Effector memory CD8-positive, alpha-beta T cell (primary cell): ENCODE results near the gene RASL10B.

Experiments
- ATAC-seq: fragments of 150-1000 bp; cut with Tn5 transposase; replicated peaks from 2 replicates; pipeline ENCODE4 v1.10.0; 2021; ENCODE audit warnings: mild to moderate bottlenecking, moderate library complexity
- DNase-seq, 3 experiments: peaks; one replicate each; pipeline ENCODE4 v3.0.0; 2021
- H3K27ac Mint-ChIP-seq, 2 donors: one replicate each; pipeline ENCODE4 v1.8.0; 2022; ENCODE audit warnings: mild to moderate bottlenecking in 2 of 2, mixed read lengths in 2 of 2, moderate library complexity in 2 of 2
- H3K27me3 Mint-ChIP-seq, 2 donors: one replicate each; pipeline ENCODE4 v1.8.0; 2022; ENCODE audit warnings: mixed read lengths in 2 of 2
- H3K36me3 Mint-ChIP-seq: one replicate; pipeline ENCODE4 v1.8.0; 2022; ENCODE audit warnings: mild to moderate bottlenecking, moderate library complexity, mixed read lengths; ENCODE audit not compliant: insufficient read depth
- H3K4me1 Mint-ChIP-seq, 2 donors: one replicate each; pipeline ENCODE4 v1.8.0; 2022; ENCODE audit warnings: low read depth in 2 of 2, mixed read lengths in 2 of 2
- H3K4me3 Mint-ChIP-seq, 2 donors: one replicate each; pipeline ENCODE4 v1.8.0; 2022; ENCODE audit warnings: mild to moderate bottlenecking in 2 of 2, mixed read lengths in 2 of 2, moderate library complexity in 2 of 2
- H3K9me3 Mint-ChIP-seq, 2 donors: one replicate each; pipeline ENCODE4 v1.8.0; 2022; ENCODE audit warnings: mixed read lengths in 2 of 2

RASL10B gene

DNA sequence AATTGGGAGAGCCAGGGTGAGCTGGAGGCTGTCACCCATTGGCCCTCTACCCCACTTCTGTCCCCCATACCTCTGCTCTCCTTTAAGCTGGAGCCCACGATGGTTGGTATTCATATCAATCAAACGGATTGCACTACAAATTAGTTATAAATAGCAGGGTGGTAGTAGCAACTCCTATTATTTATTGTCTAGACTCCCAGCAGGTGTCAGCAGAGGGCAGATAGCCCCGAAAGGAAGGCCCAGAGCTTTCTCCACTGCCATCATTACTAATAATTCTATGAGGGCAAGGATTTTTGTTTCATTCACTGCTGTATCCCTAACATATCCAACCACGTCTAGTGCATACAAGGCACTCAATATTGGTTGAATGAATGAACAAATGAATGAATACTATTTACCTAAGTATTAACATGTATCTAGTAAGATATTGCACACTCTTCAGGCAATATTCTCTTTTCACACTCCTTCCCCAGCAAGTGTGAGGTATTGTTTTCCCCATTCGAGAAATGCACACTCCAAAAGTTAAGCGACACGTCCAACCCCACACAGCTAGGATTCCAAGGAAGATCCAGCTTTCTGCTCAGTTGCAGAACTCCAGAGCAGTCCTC lies 35.6 kb downstream of the RASL10B start:
- DNase-seq, result peak in 1 of 3 experiments; percentile 25
- H3K4me3 Mint-ChIP-seq, result no peak overlapping the region
- H3K36me3 Mint-ChIP-seq, result no peaks in the 10 kb centered on the region
- no peaks in the 10 kb centered on the region for H3K9me3 Mint-ChIP-seq
- peaks cover 2 to 11% of the 10 kb centered on the region in 2 donors for H3K4me1 Mint-ChIP-seq
- ATAC-seq, result no peak
- peaks cover 2 to 24% of the 10 kb centered on the region in 2 donors for H3K27me3 Mint-ChIP-seq
- no peak overlapping the region for H3K27ac Mint-ChIP-seq

DNA sequence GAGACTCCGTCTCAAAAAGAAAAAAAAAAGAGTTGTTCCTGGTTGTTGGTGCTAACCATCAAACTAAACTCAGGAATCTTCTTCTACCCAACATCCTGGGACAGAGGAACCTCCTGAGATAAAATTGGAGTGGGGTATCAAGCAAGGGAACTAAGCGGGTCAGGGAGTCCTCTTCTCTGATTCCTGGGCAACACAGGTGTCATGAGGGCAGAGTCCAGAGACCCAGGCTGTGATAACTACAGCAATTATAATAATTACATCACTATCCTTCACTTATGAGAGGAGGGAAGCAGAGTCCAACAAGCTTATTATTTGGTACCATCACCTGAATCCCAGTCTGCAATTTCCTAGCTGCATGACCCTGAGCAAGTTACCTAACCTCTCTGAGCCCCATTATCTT lies 37.4 kb downstream of the RASL10B start:
- H3K27ac Mint-ChIP-seq, result no peak overlapping the region
- ATAC-seq, result no peak

DNA sequence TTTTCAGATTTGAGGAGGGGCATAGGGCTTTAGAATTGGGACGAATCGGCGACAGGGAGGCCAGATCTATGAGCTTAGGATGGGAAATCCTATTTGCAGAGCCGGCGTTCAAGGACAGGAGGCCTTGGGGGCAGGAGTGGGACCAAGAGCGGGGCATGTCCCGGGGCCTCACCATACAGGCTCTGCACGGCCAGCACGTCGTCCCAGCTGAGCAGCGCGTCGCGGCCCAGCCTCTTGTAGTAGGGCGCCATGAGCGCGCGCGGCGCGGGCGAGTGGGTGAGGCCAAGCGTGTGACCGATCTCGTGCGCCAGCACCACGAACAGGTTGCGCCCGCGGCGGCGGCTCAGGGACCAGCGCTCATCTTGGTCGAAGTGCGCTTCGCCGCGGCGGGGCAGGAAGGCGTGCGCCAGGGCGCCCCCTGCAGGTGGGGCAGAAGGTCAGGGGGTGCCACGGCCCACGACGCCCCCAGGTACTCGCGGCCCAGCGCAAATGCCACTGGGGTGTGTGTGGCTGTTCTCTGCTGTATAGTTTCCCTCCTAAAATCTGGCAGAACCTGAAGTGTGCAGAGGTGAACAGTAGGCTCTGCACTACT lies 38.6 kb downstream of the RASL10B start:
- Mint-ChIP-seq H3K36me3 (no peaks in the 10 kb centered on the region), H3K9me3 (no peaks in the 10 kb centered on the region), H3K4me1 (peaks cover 0 to 4% of the 10 kb centered on the region in 2 donors), H3K4me3 (no peak overlapping the region), H3K27me3 (peaks cover 11 to 53% of the 10 kb centered on the region in 2 donors), H3K27ac (no peak overlapping the region)
- DNase-seq (no peak), ATAC-seq (no peak)

More for the DNA sequence above, 37.4 kb downstream of the RASL10B start:
- DNase-seq, result no peak
- peaks cover 11 to 41% of the 10 kb centered on the region in 2 donors for H3K27me3 Mint-ChIP-seq
- no peaks in the 10 kb centered on the region for H3K36me3 Mint-ChIP-seq
- peaks cover 2 to 11% of the 10 kb centered on the region in 2 donors for H3K4me1 Mint-ChIP-seq
- H3K9me3 Mint-ChIP-seq, result no peaks in the 10 kb centered on the region
- H3K4me3 Mint-ChIP-seq, result no peak overlapping the region

DNA sequence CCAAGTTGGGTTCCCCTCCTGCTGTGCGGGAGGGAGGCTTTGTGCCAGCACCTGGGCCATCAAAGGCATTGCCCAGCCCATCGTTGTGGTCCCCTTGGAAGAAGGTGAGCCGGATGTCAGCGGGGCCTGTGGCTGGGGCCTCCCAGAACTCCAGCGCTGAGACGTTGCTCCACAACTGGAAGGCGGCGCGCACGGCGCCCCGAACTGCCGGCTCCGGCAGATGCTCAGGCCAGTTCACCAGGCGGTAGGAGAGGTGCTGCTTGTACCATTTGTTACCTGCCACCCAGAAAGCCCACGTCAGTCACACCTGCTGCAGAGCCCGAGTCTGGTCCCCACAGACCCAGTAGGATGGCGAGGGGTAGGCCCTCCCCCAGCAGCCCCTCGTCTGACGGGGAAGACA lies 41.7 kb downstream of the RASL10B start:
- peaks cover 16 to 57% of the 10 kb centered on the region in 2 donors for H3K27me3 Mint-ChIP-seq
- no peak for DNase-seq
- H3K4me1 Mint-ChIP-seq, result no peaks in the 10 kb centered on the region
- H3K27ac Mint-ChIP-seq, result no peak overlapping the region
- H3K9me3 Mint-ChIP-seq, result no peaks in the 10 kb centered on the region
- ATAC-seq, result no peak
- H3K4me3 Mint-ChIP-seq, result no peak overlapping the region
- no peaks in the 10 kb centered on the region for H3K36me3 Mint-ChIP-seq

DNA sequence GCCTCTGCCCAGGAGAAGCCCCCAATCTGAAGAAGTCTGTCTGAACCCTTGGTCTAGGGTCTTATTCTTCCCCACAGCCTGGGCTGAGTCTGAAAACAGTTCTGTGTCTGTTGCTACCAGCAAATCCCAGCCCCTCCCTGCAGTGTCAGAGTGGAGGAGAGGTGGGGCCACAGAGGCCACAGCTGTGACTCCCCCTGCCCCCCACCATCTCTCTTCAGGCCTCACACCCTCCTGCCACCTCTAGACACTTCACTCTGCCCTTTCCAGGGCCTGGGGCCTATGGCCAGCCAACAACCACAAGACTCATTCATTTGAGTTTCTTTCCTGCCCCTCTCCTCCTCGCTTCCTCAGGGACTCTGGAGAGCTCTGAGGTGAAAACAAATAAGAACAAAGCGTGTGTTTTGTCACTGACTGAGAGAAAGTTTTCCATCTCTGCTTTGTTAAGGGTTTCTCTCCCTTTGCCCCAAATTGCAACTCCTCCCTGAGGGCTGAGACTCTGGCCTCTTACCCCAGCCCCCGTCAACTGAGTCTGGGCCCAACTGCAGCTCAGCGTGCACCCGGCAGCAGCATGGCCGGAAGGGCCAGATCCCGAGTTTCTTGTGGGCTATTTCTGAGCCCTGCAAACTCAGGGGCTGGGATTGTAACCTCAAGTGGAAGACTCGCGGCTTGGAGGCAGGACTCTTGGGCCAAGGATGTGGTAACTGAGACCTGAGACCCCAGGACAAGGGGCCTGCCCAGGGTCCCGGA lies 42.4 kb downstream of the RASL10B start:
- DNase-seq (no peak), ATAC-seq (no peak)
- H3K27me3 Mint-ChIP-seq, result peaks cover 24 to 61% of the 10 kb centered on the region in 2 donors
- H3K4me3 Mint-ChIP-seq, result no peak overlapping the region
- H3K36me3 Mint-ChIP-seq, result no peaks in the 10 kb centered on the region
- H3K4me1 Mint-ChIP-seq, result no peaks in the 10 kb centered on the region
- no peaks in the 10 kb centered on the region for H3K9me3 Mint-ChIP-seq
- H3K27ac Mint-ChIP-seq, result no peak overlapping the region

DNA sequence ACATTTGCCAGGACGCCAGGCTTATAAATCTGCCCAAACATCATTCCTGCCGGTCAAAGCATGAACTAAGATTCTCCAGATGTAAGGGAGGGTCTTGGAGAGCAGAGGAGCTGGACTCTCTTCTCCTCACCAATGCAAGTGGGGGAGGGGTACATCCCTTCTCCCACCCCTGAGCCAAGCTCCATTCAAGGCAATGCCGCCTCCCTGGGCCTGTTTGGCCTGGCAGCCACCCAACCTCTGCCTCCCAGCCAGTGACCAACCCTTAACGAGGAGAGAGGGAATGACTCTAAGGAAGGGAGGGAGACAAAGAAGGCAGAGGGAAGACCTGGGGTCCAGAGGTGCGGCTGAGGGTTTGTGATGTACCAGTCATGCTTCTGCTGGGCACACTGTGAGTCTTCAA lies 43.1 kb downstream of the RASL10B start:
- H3K4me3 Mint-ChIP-seq, result no peak overlapping the region
- ATAC-seq (no peak), DNase-seq (no peak)
- no peaks in the 10 kb centered on the region for H3K36me3 Mint-ChIP-seq
- H3K9me3 Mint-ChIP-seq, result no peaks in the 10 kb centered on the region
- no peaks in the 10 kb centered on the region for H3K4me1 Mint-ChIP-seq
- no peak overlapping the region for H3K27ac Mint-ChIP-seq
- H3K27me3 Mint-ChIP-seq, result peaks cover 28 to 61% of the 10 kb centered on the region in 2 donors

DNA sequence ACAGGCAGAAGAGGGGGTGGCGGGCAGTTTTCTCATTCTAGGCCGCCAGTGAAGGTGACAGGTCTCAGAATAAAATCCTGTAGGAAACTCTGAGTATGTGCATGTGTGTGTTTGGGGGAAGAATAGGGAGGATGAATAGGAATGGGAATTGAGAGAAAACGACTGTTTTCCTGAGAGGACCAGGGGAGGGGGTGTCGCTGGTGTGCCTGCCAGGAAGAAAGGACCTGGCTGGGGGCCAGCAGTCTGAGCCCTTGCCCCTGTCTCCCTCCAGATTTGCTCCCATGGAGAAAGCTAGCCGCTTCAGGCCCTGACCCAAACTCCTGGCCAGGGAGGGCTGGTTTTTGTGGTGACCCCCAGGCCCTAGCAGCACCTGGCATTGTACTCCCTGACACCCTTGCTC lies 43.6 kb downstream of the RASL10B start:
- DNase-seq, result no peak
- H3K36me3 Mint-ChIP-seq, result no peaks in the 10 kb centered on the region
- H3K27me3 Mint-ChIP-seq, result peaks cover 28 to 58% of the 10 kb centered on the region in 2 donors
- no peak overlapping the region for H3K27ac Mint-ChIP-seq
- ATAC-seq, result no peak
- no peak overlapping the region for H3K4me3 Mint-ChIP-seq
- no peaks in the 10 kb centered on the region for H3K4me1 Mint-ChIP-seq
- no peaks in the 10 kb centered on the region for H3K9me3 Mint-ChIP-seq

DNA sequence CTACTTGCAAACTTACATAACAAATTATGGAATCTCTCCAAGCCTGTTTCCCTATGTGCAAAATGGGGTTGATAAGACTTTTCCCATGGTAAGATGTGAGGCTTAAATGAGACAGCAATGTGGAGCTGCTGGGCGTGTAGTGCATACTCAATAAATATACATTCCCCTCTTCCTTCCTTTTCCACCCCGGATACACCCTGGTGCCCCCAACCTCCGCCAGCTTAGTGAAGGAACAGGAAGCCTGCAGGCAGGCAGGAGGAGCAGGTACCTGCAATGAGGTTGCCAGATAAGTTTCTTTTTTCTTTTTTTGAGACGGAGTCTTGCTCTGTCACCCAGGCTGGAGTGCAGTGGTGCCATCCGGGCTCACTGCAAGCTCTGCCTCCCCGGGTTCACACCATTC lies 44.1 kb downstream of the RASL10B start:
- peaks cover 28 to 58% of the 10 kb centered on the region in 2 donors for H3K27me3 Mint-ChIP-seq
- no peaks in the 10 kb centered on the region for H3K4me1 Mint-ChIP-seq
- DNase-seq (no peak), ATAC-seq (no peak)
- H3K4me3 Mint-ChIP-seq, result no peak overlapping the region
- H3K9me3 Mint-ChIP-seq, result no peaks in the 10 kb centered on the region
- H3K27ac Mint-ChIP-seq, result no peak overlapping the region
- no peaks in the 10 kb centered on the region for H3K36me3 Mint-ChIP-seq

DNA sequence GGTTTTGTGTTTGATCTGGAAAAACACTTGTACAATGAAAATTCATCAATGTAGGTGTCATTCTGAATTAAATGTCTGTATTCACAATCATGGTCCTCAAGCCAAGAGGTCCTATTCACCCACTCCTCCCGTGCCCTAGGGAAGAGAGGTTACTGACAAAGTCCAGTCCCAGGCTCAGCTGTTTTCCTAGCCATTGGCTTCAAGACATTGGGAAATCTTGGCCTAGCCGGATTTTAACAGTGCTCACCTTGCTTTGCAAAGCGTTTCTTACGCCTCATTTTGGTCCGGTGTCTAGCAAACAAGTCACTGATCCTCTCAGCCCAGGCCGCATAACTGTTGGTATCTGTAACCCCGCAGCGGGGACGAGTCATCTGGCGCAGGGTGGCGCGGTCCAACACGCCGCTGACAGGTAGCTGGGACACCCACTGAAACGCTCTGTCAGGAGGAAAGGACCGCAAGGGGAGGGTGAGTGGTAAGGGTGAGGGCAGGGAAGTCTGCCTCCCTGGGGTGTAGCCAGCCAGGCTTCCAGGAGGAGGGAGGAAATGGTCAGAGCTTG lies 47.3 kb downstream of the RASL10B start:
- DNase-seq, result no peak
- no peaks in the 10 kb centered on the region for H3K36me3 Mint-ChIP-seq
- H3K4me1 Mint-ChIP-seq, result no peaks in the 10 kb centered on the region
- no peak overlapping the region for H3K4me3 Mint-ChIP-seq
- ATAC-seq, result no peak
- H3K27ac Mint-ChIP-seq, result no peak overlapping the region
- H3K9me3 Mint-ChIP-seq, result no peaks in the 10 kb centered on the region
- peaks cover 37 to 43% of the 10 kb centered on the region in 2 donors for H3K27me3 Mint-ChIP-seq

DNA sequence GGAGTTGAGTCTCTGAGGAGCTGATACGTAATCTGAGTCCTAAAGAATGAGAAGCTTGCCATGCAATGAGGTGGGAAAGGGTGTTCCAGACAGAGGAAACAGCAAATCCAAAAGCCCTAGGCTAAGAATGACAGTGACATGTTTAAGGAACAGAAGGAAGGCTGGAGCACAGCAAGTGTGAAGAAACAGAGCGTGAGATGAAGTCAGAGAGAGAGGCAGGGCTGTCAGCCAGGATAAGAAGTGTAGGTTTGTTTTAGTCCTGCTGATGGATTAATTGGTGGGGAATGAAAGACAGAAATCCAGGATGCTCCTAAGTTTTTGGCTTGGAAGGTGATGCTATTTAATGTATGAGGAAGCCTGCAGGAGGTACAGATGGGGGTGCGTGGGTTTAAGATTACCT lies 49.5 kb downstream of the RASL10B start:
- Mint-ChIP-seq H3K27me3 (peaks cover 26 to 37% of the 10 kb centered on the region in 2 donors), H3K9me3 (no peaks in the 10 kb centered on the region), H3K36me3 (no peaks in the 10 kb centered on the region), H3K4me3 (no peak overlapping the region), H3K4me1 (no peaks in the 10 kb centered on the region), H3K27ac (no peak overlapping the region)
- DNase-seq, result no peak
- ATAC-seq, result no peak

DNA sequence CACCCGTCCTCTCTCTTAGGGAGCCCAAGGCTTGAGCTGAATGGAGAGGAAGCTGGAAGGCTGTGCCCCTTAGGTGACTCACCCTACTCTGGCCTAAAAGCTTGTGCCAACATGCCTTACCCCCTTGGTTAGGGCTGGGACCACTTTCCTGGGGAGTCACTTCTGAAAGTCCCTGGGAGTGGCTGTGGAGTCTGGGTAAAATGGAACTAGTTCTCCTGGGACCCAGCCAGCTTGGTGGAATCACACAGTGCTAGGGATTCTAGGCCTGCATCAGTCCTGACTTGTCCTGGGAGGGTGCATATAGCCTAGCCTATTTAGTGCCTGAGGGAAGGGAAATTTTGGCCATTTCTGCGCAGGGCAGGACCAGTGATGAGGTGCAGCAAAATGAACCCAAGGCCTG lies 53.5 kb downstream of the RASL10B start:
- no peaks in the 10 kb centered on the region for H3K36me3 Mint-ChIP-seq
- no peak overlapping the region for H3K27ac Mint-ChIP-seq
- no peak overlapping the region for H3K4me3 Mint-ChIP-seq
- DNase-seq, result no peak
- H3K27me3 Mint-ChIP-seq, result peaks cover 21 to 42% of the 10 kb centered on the region in 2 donors
- no peaks in the 10 kb centered on the region for H3K4me1 Mint-ChIP-seq
- no peaks in the 10 kb centered on the region for H3K9me3 Mint-ChIP-seq
- ATAC-seq, result no peak

DNA sequence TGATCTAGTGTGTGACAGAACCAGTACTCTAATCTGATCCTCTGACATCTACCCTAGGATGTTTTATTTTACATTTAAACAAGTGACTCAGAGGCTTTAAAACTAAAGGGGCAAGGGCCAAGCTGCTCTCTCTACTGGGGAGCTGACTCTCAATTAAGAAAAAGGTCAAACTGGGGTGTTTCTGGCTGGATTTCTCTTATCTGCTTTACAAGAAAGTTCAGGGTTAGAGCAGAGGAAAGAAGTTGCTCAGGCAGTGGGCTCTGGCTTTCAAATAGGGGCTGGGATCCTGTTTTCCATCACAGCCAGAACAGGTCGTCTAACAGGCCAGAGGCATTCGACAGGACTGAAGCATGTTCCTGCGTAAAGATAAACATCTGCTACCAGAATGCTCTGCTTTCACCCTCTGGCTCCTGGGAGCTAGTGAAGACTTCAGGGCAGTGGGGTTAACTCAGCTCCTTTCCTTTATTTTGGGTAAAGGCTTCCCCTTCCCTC lies 55.5 kb downstream of the RASL10B start:
- no peak overlapping the region for H3K4me3 Mint-ChIP-seq
- peaks cover 26 to 31% of the 10 kb centered on the region in 2 donors for H3K27me3 Mint-ChIP-seq
- H3K4me1 Mint-ChIP-seq, result no peaks in the 10 kb centered on the region
- DNase-seq (no peak), ATAC-seq (no peak)
- H3K9me3 Mint-ChIP-seq, result no peaks in the 10 kb centered on the region
- H3K27ac Mint-ChIP-seq, result no peak overlapping the region
- no peaks in the 10 kb centered on the region for H3K36me3 Mint-ChIP-seq

DNA sequence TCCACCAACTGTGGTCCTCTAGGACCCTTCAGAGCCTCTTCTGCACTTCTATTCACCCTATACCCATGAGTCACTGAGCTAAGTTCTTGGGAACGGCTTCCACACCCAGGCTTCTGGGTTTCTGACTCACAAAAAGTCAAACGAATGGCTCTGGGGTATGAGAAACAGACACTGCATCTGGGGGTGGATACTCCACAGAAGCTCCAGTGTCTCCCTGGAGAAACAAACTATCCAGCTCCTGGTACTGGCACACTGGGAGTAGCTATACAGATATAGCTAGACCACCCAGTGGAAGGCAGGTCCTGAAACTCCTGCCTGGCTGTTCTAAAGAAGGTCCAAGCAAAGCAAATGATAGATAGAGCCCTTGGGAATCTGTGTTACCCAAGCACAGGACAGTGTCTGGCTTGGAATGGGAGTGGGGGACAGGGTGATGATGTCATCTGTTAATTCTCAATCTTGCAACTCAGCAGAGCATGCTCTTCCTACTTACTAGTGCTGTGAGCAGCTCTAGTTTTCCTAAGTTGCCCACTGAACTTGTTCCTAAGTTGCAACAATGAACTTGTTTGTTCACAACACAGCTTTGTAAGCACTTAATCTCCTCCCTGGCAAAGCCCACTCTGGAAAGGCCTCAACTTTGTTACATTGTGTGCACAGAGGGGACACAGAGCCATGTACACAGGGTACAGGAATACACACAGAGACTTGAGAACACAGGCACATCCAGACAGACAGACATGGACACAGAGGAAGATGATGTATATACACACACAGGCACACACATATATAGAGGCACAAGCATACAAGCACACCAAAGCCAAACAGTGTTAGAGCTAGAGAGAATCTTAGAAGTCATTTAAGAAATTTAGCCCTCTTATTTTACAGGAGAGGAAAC lies 57.3 kb downstream of the RASL10B start:
- H3K27me3 Mint-ChIP-seq, result peaks cover 37 to 40% of the 10 kb centered on the region in 2 donors
- ATAC-seq (no peak), DNase-seq (no peak)
- no peaks in the 10 kb centered on the region for H3K4me1 Mint-ChIP-seq
- no peak overlapping the region for H3K4me3 Mint-ChIP-seq
- H3K36me3 Mint-ChIP-seq, result no peaks in the 10 kb centered on the region
- H3K27ac Mint-ChIP-seq, result no peak overlapping the region
- H3K9me3 Mint-ChIP-seq, result no peaks in the 10 kb centered on the region
